Esophagus muscularis mucosa (tissue), 3 donors: ENCODE data around the gene RBM19.

Source experiments
- CTCF ChIP-seq, 3 experiments: fragments of 200-600 bp in 2 of 3; fragments of 450-650 bp in 1 of 3; sonication (generic) in 2 of 3; IDR thresholded peaks; one replicate each; pipeline ENCODE4 v1.5.1; 2017 to 2019; ENCODE audit warnings: antibody characterized with exemption in 3 of 3, mild to moderate bottlenecking in 2 of 3, moderate library complexity in 1 of 3
- POLR2AphosphoS5 ChIP-seq, 2 donors: sonication (generic); formaldehyde crosslinking; IDR thresholded peaks; one replicate each; pipeline ENCODE4 v1.6.1; 2017; ENCODE audit warnings: antibody characterized with exemption in 2 of 2

- no peak for TF ChIP-seq POLR2AphosphoS5 (IDR thresholded peaks at IDR 0.05)
- no peak for TF ChIP-seq CTCF (IDR thresholded peaks at IDR 0.05)
These were observed 145.3 kb downstream of the RBM19 start for GRCh38 chr12:113820842-113821241.
